ENCODE measurements around the gene ZNF157.
A peak's percentile ranks its signal among the peaks of the same experiment; 100 is the strongest.

Gene ZNF157

GRCh38 chrX:47422444-47422843 is 52.1 kb downstream of the ZNF157 start:
- intact Hi-C loops (cut with DNase I) = no loop called here
- DNase-seq = no peak

DNA sequence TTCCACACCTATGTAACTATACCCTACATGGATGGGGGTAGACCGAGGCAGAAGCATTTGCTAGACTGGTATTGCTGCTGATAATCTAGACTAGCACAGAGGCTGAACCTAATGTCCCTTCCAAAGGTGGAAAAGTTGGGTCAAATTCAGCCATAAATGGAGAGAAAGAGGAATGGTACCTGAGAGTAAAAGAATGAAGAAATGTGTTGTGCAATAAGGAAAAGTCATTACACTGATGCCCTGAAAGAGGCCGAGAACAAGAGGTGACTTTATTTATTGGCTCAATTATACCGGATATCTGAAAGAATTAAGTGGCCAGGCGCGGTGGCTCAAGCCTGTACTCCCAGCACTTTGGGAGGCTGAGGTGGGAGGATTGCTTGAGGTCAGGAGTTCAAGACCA is 60.5 kb downstream of the ZNF157 start:
- intact Hi-C loops (cut with DNase I) = no loop called here
- DNase-seq = no peak

- intact Hi-C loops (cut with DNase I) = no loop called here
- DNase-seq = no peak
These were observed 76.1 kb downstream of the ZNF157 start for GRCh38 chrX:47446431-47446830.

DNA sequence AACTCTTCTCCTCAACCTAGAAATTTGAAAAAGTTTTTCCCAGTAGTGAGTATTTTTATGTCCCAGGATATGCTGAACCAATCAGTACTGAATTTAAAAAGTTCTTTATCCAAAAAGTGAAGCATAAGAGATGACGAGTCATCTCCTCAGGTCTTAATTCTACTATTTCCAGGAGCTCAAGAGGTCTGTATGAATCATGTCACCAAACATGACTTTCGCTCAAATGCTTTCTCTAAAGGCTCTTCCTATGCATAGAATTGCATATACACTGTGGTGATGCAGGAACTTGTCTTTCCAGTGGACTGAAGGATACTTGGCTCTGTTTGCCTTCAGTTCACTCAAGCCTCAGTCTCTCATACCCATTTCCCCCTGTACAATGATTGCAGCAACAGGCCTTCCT is 76.6 kb downstream of the ZNF157 start:
- intact Hi-C loops (cut with DNase I) = no loop called here

GRCh38 chrX:47447607-47448006 is 77.2 kb downstream of the ZNF157 start:
- no peak for DNase-seq
- intact Hi-C loops (cut with DNase I) = no loop called here

More for the DNA sequence above, 76.6 kb downstream of the ZNF157 start:
- DNase-seq = no peak

DNA sequence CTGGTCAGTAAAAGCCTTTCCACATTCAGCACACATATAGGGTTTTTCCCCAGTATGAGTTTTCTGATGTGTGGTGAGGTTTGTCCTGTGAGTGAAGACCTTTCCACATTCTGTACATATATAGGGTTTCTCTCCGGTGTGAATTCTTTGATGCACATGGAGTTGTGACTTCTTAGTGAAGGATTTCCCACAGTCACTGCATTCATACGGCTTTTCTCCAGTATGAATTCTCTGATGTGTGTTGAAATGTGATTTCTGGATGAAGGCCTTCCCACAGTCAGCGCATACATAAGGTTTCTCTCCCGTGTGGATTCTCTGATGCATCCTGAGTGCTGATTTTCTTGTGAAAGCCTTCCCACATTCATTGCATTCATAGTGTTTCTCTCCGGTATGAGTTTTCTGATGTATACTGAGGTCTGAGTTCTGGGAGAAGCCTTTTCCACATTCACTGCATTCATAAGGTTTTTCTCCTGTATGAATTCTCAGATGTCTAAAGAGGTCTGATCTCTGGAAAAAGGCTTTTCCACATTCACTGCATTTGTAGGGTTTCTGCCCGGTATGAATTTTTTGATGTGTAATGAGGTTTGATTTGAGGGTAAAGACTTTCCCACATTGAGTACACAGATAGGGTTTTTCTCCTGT is 77.9 kb downstream of the ZNF157 start:
- no peak for DNase-seq

DNA sequence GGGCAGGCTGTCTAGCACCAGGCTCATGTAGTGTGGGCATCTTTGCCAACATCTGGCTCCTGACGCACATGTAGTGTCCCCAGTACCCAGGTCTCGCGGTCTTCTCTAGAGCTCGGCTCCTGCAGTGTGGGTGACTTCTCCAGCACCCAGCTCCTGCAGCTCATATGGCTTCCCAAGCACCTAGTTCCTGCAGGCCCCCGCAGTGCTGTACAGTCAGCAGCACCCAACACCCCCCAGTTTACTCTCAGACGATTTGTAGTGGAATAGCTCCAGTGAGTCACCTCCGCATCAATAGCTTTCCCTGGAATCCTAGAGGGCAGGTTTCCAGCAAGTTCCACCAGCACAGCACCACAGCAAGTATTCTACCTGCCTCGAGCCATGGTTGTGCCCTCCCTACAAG is 81.7 kb downstream of the ZNF157 start:
- intact Hi-C loops (cut with DNase I) = no loop called here

More for the DNA sequence above, 77.9 kb downstream of the ZNF157 start:
- intact Hi-C loops (cut with DNase I) = no loop called here

GRCh38 chrX:47456080-47456479 is 85.7 kb downstream of the ZNF157 start:
- no peak for DNase-seq
- intact Hi-C loops (cut with DNase I) = no loop called here

More for the DNA sequence above, 81.7 kb downstream of the ZNF157 start:
- peak in 40 of 42 donors; percentile 3 to 67 (median 36) for DNase-seq

GRCh38 chrX:47458528-47458927 is 88.2 kb downstream of the ZNF157 start:
- intact Hi-C loops (cut with DNase I) = no loop called here

GRCh38 chrX:47460561-47460960 is 90.2 kb downstream of the ZNF157 start:
- no peak for DNase-seq
- intact Hi-C loops (cut with DNase I) = no loop called here

More at GRCh38 chrX:47458528-47458927, 88.2 kb downstream of the ZNF157 start:
- no peak for DNase-seq
